GM06990 (cell line): ENCODE data around the gene CPLX1.

Source experiments
- DNase-seq: peaks from one replicate; pipeline ENCODE4 v3.0.0-alpha.2; 2011; ENCODE audit not compliant: insufficient read length; ENCODE audit errors: extremely low read depth
- H3K27me3 ChIP-seq: replicated peaks from 2 replicates; pipeline ENCODE4 v1.6.0; 2011; ENCODE audit warnings: low read length; ENCODE audit not compliant: control insufficient read depth, insufficient read depth
- H3K36me3 ChIP-seq: 2 replicates; pipeline ENCODE4 v1.5.1; 2011; ENCODE audit warnings: low read length; ENCODE audit not compliant: control insufficient read depth, insufficient read depth
- H3K4me3 ChIP-seq: replicated peaks from 2 replicates; pipeline ENCODE4 v1.5.1; 2011; ENCODE audit warnings: low read depth, mild to moderate bottlenecking, control low read depth, low read length
- TF ChIP-seq, protein P1 (sequence below): IDR thresholded peaks from 2 replicates; pipeline ENCODE4 v1.5.1; 2011; ENCODE audit warnings: low read length, control low read depth, mild to moderate bottlenecking, inconsistent platforms; ENCODE audit not compliant: insufficient read depth, poor library complexity, severe bottlenecking

CPLX1 gene

DNA sequence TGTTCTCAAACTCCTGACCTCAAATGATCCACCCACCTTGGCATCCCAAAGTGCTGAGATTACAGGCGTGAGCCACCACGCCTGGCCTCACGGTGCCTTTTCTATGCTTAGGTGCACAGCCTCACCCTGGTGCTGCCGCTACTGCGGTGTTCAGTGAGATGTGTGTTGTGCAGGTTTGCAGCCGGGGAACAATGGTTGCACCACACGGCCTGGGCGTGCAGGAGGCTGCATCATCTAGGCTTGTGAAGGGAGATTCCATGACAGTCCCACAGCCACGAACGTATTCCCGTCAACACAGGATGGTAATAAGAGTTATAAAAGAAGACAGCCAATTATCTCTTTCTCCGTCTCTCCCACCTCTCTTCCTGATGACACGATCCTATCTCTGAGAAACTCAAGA, 22.0 kb downstream of the CPLX1 start:
- TF ChIP-seq, protein P1, sequence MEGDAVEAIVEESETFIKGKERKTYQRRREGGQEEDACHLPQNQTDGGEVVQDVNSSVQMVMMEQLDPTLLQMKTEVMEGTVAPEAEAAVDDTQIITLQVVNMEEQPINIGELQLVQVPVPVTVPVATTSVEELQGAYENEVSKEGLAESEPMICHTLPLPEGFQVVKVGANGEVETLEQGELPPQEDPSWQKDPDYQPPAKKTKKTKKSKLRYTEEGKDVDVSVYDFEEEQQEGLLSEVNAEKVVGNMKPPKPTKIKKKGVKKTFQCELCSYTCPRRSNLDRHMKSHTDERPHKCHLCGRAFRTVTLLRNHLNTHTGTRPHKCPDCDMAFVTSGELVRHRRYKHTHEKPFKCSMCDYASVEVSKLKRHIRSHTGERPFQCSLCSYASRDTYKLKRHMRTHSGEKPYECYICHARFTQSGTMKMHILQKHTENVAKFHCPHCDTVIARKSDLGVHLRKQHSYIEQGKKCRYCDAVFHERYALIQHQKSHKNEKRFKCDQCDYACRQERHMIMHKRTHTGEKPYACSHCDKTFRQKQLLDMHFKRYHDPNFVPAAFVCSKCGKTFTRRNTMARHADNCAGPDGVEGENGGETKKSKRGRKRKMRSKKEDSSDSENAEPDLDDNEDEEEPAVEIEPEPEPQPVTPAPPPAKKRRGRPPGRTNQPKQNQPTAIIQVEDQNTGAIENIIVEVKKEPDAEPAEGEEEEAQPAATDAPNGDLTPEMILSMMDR = no peak
- no peak for DNase-seq
- H3K27me3 ChIP-seq = no peaks in the 10 kb centered on the region
- H3K36me3 ChIP-seq = no peaks in the 10 kb centered on the region
- no peak overlapping the region for H3K4me3 ChIP-seq

DNA sequence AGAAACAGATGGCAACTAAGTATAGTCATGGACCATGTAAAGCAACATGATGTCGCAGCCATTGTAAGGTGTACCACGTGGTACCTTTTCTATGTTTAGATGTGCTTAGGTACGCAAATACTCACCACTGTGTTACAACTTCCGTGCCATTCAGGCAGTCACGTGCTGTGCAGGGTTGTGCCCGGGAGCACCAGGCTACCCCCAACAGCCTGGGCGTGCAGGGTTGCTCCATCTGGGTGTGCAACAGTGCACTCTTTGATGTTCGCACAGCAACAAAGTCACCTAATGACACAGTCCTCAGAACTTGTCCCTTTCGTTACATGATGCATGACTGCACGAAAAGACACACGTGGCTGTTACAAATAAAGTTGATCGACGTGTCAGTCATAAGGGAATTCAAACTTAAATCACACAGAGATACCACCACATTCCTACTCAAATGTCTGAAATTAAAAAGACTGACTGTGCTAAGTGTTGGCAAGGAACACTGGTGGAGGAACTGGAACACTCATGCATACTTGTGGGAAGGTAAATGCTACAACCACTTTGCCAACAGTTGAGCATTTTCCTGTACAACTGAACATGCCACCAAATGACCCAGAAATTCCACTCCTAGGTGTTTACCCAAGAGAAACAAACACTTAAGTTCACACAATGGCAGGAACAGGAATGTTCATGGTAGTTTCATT, 24.3 kb downstream of the CPLX1 start:
- H3K4me3 ChIP-seq = no peak overlapping the region
- H3K36me3 ChIP-seq = no peaks in the 10 kb centered on the region
- H3K27me3 ChIP-seq = no peaks in the 10 kb centered on the region
- DNase-seq = no peak
- TF ChIP-seq, protein P1 = no peak

DNA sequence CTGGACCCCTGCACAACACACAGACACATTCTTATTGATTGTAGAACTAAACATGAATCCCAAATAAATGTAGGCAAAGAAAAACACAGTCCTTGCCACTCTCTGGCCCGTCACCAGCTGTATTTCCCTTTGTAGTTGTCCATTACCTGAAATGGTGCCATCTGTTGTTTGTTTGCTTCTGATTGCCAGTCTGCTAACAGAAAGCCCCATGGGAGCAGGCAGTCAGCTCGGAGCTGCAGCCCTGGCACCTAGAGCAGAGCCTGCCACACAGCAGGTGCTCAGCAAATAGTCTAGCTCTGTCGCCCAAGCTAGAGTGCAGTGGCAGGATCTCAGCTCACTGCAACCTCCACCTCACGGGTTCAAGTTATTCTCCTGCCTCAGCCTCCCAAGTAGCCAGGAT, 28.9 kb downstream of the CPLX1 start:
- H3K4me3 ChIP-seq = no peak overlapping the region
- no peaks in the 10 kb centered on the region for H3K36me3 ChIP-seq
- TF ChIP-seq, protein P1 = no peak
- H3K27me3 ChIP-seq = no peaks in the 10 kb centered on the region
- no peak for DNase-seq

DNA sequence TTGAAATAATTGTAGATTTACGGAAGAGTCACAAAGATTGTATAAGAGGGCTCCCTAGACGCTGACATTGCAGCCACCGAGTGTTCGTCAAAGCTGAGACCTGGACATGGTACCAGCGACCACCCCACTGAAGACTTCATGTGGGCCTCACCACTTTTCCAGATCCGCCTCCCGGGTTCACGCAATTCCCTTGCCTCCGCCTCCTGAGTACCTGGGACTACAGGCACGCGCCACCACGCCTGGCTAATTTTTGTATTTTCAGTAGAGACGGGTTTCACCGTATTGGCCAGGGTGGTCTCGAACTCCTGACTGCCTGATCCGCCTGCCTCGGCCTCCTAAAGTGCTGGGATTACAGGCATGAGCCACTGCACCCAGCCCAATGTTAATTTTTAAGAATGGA, 29.7 kb downstream of the CPLX1 start:
- H3K4me3 ChIP-seq = no peak overlapping the region
- no peaks in the 10 kb centered on the region for H3K27me3 ChIP-seq
- TF ChIP-seq, protein P1 = no peak
- H3K36me3 ChIP-seq = no peaks in the 10 kb centered on the region
- DNase-seq = no peak

DNA sequence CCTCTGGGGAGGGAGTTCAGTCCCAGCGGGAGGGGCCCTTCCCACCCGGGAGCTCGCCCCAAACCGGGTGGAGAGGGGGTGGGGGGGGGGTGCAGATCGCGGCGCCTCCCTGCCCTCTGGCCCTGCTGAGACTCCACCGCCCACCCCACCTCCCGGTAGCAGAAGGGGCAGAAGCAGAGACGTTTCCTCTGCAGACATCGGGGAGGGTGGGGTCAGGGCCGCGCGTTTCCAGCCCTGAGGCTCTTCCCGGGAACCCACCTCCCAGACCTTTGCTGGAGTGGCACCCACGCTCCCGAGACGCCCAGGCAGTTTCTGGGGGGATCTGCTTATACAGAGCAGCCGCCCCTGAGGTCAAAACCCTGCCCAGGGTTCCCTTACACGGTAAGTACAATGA, 30.2 kb downstream of the CPLX1 start:
- H3K27me3 ChIP-seq = no peaks in the 10 kb centered on the region
- no peak overlapping the region for H3K4me3 ChIP-seq

More for the DNA sequence above, 30.2 kb downstream of the CPLX1 start:
- TF ChIP-seq, protein P1 = no peak
- no peak for DNase-seq
- no peaks in the 10 kb centered on the region for H3K36me3 ChIP-seq
